ENCODE results near the gene KIF17. TPM values are rescaled to one million over a fixed set of nuclear protein-coding genes. Genes with fewer than 3 reads are reported as not detected.

The KIF17 gene
- total RNA-seq, 1 donor from 2014 or later = 8.4 TPM

GRCh38 chr1:20689645-20690056, 28.2 kb downstream of the KIF17 start:
- Histone ChIP-seq H3K4me3 (no peak overlapping the region), H3K27me3 (ENCODE audit: low read depth) (no peaks in the 10 kb centered on the region), H3K36me3 (no peaks in the 10 kb centered on the region), H3K4me1 (peaks cover 7% of the 10 kb centered on the region), H3K9me3 (no peaks in the 10 kb centered on the region), H3K27ac (no peak overlapping the region)
- TF ChIP-seq CTCF (IDR thresholded peaks at IDR 0.05) = no peak
- no peak for DNase-seq
- ATAC-seq = no peak
- intact Hi-C loops (cut with DNase I) = no loop called here

DNA sequence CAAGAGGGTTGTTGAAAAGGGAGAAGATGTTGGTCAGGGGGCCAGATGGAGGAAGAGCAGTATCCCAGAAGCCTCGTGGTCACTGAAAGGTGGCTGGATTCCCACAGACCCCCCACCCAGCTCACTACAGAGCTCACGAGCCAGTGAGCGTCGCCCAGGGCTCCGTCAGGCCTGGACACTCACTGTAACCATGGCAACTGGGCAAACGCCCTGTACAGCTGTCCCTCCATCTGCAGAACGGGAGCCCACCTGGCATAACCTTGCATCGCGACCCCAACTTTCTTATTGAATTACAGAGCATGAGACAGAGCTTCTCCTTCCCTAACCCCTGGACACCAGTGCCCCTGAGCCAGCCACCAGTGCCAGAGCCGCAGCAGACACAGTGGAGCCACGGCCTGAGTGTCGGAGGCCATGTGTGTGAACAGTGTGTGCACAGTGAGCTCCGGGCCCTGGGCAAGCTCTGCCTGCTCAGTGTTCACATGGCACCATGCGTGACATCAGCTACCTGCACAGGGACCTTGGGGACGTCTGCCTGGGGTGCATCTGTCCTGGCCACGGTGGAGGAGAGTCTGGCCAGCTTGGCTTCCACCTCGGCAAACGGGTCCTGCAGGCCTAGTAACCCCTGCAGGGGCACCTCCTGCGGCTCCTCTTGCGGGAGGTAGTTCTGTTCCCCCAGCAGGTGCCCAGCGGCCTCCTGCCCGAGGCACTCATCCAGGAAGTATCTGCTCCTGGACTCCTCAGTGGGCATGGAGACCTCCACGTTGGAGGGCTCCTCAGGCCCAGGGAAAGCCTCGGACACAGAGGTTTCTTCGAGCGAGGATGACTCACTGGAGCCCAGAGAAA, 30.7 kb downstream of the KIF17 start:
- DNase-seq (no peak), ATAC-seq (peak in 1 of 2 donors; percentile 10)
- Histone ChIP-seq H3K27ac (no peak overlapping the region), H3K27me3 (ENCODE audit: low read depth) (no peaks in the 10 kb centered on the region), H3K4me3 (no peak overlapping the region), H3K36me3 (no peaks in the 10 kb centered on the region), H3K9me3 (no peaks in the 10 kb centered on the region), H3K4me1 (peaks cover 7% of the 10 kb centered on the region)
- intact Hi-C loops (cut with DNase I) = no loop called here
- no peak for TF ChIP-seq CTCF (IDR thresholded peaks at IDR 0.05)

GRCh38 chr1:20685741-20686140, 32.1 kb downstream of the KIF17 start:
- Histone ChIP-seq H3K4me3 (no peak overlapping the region), H3K27me3 (ENCODE audit: low read depth) (no peaks in the 10 kb centered on the region), H3K27ac (peak overlapping the region; percentile 84), H3K36me3 (no peaks in the 10 kb centered on the region), H3K4me1 (peaks cover 7% of the 10 kb centered on the region), H3K9me3 (no peaks in the 10 kb centered on the region)
- DNase-seq (no peak), ATAC-seq (no peak)
- intact Hi-C loops (cut with DNase I) = no loop called here
- TF ChIP-seq CTCF (IDR thresholded peaks at IDR 0.05) = no peak

GRCh38 chr1:20685099-20685662, 32.6 kb downstream of the KIF17 start:
- ATAC-seq (peak; percentile 25 to 41), DNase-seq (no peak)
- Histone ChIP-seq H3K9me3 (no peaks in the 10 kb centered on the region), H3K36me3 (no peaks in the 10 kb centered on the region), H3K27me3 (ENCODE audit: low read depth) (no peaks in the 10 kb centered on the region), H3K4me3 (peak overlapping the region; percentile 54), H3K4me1 (peaks cover 7% of the 10 kb centered on the region), H3K27ac (peak overlapping the region; percentile 84)
- no peak for TF ChIP-seq CTCF (IDR thresholded peaks at IDR 0.05)
- intact Hi-C loops (cut with DNase I) = no loop called here

DNA sequence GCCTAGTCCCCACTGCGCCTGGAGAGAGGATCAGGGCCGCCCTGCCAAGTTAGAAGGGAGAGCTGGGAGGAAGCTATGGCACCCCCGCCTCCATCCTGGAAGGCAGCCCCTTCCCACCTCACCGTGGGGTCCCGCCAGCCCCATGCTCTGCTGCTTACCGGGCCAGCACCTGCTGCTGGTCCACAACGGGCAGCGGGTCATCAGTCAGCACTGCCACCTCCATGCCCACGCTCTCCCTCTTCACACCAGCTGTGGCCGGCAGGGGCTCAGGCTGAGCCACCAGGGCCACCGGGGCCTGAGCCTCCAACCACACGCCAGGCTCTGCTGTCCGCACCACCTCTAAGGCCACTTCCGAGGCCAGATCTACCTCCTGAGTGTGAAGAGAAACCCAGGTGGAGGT, 33.2 kb downstream of the KIF17 start:
- no peak for TF ChIP-seq CTCF (IDR thresholded peaks at IDR 0.05)
- Histone ChIP-seq H3K27ac (peak overlapping the region; percentile 84), H3K36me3 (no peaks in the 10 kb centered on the region), H3K27me3 (ENCODE audit: low read depth) (no peaks in the 10 kb centered on the region), H3K4me3 (peak overlapping the region; percentile 54), H3K9me3 (no peaks in the 10 kb centered on the region), H3K4me1 (peaks cover 7% of the 10 kb centered on the region)
- intact Hi-C loops (cut with DNase I) = no loop called here
- ATAC-seq (peak; percentile 14 to 33), DNase-seq (no peak)
